ENCODE measurements around the gene COX6A2. TPM values are rescaled to one million over a fixed set of nuclear protein-coding genes. Genes with fewer than 3 reads are reported as not detected.

The COX6A2 gene
- total and polyA plus RNA-seq, 2 experiments from 2014 or later, result 6.0 TPM; not detected in 1

DNA sequence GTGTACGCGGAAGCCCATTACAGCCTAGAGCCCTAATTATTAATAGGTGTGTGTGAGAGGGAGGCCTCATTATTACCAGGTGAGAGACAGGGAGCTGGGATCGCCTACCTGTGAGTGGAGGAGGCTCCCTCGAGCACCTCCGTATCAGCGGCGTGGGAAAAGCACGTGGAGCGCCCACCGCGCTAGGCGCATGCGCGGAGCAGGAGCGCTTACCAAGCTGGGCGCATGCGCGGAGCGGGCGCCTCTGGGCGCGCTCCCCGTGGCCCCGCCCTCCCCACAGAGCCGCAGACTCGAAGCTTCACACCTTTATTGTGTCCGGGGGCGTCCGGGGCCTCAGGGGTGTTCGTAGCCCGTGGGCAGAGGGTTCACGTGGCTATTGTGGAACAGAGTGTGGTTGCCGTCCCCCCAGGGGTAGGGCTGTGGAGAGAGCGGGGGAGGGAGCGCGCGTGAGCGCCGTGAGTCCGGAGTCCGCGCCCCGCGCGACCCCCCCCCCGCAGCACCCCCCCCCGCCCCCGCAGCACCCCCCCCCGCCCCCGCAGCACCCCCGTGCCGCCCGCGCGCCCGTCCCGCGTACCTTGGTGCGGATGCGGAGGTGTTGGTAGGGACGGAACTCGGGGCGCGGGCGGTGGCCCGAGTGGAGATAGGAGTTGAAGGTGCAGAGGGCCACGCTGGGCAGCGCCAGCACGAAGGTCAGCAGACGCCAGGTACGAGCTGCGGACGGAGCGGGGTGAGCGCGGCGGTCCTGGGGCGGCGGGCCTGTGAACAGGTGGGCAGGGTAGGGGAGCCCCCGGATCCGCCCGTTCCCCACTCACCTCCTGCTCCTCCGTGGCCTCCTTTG lies 500 bp downstream of the COX6A2 start:
- Histone ChIP-seq H3K4me3 (peak overlapping the region; percentile 46), H3K4me2 (peak overlapping the region; percentile 66), H3K4me1 (ENCODE audit: insufficient read depth) (no peaks in the 10 kb centered on the region), H3K36me3 (ENCODE audit: insufficient read depth) (no peaks in the 10 kb centered on the region), H4K20me1 (replicated peaks; ENCODE audit: insufficient read depth) (0 out of 2 replicates have a peak, but pooled peaks cover 2% of the 10 kb centered on the region), H3K27me3 (ENCODE audit: insufficient read depth) (peaks cover 46% of the 10 kb centered on the region), H3K79me2 (replicated peaks; ENCODE audit: insufficient read depth) (no peaks in the 10 kb centered on the region), H3F3A (replicated peaks; ENCODE audit: low read depth) (no peaks in the 10 kb centered on the region), H3K27ac (ENCODE audit: low read depth) (no peak overlapping the region), H3K9me2 (ENCODE audit: insufficient read depth) (no peaks in the 10 kb centered on the region), H2AFZ (peak overlapping the region; percentile 83; the same call in 1 of the 2 replicates)
- peaks cover 26% of the 10 kb centered on the region for H3K27me3 Mint-ChIP-seq (ENCODE audit: insufficient read depth, low read depth, poor library complexity)
- no peak for TF ChIP-seq NANOG (IDR thresholded peaks at IDR 0.05; ENCODE audit: borderline replicate concordance)
- no peak for TF ChIP-seq ZNF331 (CRISPR knock-in tag; IDR thresholded peaks at IDR 0.05; ENCODE audit: low read depth)
- no peak for TF ChIP-seq ZNF114 (CRISPR knock-in tag; IDR thresholded peaks at IDR 0.05)
- no peak for TF ChIP-seq ETS1 (IDR thresholded peaks at IDR 0.05)
- no peak for TF ChIP-seq EZH2phosphoT487 (IDR thresholded peaks at IDR 0.05; ENCODE audit: unreplicated experiment)
- no peak for TF ChIP-seq ZNF462 (CRISPR knock-in tag; IDR thresholded peaks at IDR 0.05)
- peaks cover 13% of the 10 kb centered on the region; the same call in 2 of the 3 replicates for H3K9me3 Mint-ChIP-seq
- no peak overlapping the region for H3K4me3 Mint-ChIP-seq
- no peak overlapping the region for H3K27ac Mint-ChIP-seq
- peaks cover 4% of the 10 kb centered on the region; the same call in 2 of the 3 replicates for H3K4me1 Mint-ChIP-seq
- ATAC-seq (peak; percentile 44), DNase-seq (ENCODE audit: low spot score) (peak; percentile 55)
- H3K36me3 Mint-ChIP-seq (ENCODE audit: low read depth), result peaks cover 4% of the 10 kb centered on the region; the same call in 1 of the 3 replicates

Measured in GM23338 (cell line).